ENCODE results near the gene ADD1.

Gene ADD1

DNA sequence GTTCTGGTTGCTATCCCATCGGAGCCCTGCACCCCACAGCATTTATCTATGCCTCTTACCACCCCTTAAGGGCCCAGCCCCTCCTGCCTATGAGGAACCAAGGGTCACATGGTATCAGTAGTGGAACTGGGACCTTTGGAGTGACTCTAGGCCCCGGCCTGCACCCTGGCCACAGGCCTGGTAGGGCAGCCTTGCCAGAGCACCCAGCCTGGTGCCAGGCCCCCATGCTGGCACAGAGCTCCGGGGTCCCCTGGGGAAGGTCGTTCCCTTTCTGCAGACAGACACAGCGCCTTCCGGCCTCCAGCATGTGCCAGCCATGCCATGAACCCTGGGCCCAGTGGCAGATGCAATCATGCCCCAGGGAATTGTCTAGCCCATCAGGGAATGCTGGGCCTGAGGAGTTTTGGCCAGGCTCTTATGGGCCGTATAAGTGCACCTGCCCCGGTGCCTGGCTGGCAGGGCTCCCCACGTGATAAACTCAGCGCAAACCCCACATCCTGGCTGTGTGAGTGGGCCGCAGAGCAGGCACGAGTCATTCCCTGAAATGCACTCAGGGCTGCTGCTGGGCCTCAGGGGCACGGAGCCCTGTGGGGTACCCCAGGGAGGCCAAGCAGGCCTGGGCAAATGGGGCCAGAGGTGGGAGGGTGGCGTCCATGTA lies 19.8 kb upstream of the ADD1 start:
- DNase-seq: no peak

DNA sequence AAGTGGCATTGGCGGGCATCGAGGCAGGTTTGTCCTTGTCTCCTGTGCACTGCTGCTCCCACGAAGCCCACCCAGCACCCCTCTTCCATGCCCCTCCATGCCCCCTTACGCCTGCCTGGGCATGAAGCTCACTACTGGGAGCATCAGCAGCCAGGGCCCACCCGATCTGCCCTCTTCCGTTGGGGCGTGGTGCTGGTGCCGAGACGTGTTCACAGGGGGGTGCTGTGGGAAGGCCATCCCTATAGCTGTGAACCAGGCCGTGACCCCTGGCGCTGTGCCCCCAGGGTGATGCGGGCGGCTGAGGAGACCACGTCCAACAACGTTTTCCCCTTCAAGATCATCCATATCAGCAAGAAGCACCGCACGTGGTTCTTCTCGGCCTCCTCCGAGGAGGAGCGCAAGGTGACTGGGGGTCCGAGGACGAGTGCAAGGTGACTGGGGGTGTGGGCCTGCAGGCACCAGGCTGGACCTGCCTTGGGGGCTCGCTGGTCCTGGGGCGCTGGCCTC lies 19.3 kb upstream of the ADD1 start:
- DNase-seq: no peak

DNA sequence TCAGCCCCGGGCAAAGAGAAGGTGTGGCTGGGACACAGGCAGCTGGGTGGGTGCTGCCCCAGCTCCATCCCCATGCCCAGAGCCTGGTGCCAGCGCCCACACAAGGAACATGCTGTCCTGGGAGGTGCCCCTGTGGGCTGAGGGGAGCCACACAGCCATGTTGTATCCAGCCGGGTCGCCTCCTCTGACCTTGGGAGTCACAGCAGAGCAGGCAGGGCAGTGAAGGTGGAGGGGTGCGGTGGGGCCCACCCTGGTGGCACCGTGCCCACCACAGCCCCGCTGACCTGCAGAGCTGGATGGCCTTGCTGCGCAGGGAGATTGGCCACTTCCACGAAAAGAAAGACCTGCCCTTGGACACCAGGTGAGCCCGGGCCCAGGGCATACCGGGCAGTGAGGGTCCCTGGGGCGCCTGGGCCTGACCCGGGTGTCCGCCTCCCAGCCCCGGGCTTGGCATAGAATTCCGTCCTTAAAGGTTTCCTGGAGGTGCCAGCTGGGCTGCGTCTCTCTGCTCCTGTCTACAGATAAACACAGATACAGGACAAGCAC lies 18.7 kb upstream of the ADD1 start:
- DNase-seq: no peak

DNA sequence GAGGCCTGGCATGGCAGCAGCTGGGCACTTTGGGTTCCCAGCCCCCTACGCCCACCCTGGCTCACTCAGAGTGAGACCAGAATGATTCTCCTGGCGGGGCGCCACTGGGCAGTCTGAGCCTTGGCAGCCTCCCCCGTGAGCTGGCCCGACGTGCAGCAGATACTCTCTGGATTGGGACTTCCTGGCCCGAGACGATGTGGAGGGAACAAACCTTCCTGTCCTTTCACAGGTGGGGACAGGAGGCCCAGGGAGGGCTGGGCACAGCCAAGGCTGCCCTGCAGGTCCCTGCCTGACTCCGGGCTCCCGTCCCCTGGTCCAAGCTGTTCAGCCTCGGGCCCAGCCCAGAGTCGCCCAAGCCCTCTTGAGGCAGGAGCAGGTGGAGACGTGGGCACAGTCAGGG lies 17.9 kb upstream of the ADD1 start:
- DNase-seq: no peak

DNA sequence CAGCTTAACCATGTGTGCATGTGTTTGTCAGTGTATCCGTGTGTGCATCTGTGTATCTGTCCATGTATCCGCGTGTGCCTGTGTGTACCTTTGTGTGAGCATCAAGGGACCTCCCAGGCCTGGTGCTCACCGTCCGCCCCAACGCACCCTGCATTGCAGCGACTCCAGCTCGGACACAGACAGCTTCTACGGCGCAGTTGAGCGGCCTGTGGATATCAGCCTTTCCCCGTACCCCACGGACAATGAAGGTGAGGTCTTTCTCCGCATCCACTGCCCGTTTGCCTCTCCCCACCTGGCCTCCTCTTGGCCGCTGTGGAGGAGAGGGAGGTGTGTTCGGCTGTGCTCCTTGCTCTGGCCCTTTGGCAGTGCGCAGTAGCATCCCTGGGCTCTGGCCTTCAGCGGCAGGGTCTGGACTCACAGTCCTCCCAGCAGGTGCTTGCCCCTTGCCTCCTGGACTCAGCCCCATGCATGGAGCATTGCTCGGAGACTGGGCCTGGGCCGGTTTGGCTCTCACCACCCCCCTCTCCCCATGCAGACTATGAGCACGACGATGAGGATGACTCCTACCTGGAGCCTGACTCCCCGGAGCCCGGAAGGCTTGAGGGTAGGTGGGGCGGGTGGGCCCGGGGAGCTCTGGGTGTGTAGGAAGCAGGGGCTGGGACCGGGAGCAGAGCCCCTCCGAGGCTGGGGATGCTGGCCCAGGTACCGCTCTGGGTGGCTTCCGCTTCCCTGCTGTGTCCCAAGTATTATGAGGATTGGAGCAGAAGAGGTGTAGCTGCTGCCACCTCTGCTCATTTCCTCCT lies 16.4 kb upstream of the ADD1 start:
- DNase-seq: no peak

DNA sequence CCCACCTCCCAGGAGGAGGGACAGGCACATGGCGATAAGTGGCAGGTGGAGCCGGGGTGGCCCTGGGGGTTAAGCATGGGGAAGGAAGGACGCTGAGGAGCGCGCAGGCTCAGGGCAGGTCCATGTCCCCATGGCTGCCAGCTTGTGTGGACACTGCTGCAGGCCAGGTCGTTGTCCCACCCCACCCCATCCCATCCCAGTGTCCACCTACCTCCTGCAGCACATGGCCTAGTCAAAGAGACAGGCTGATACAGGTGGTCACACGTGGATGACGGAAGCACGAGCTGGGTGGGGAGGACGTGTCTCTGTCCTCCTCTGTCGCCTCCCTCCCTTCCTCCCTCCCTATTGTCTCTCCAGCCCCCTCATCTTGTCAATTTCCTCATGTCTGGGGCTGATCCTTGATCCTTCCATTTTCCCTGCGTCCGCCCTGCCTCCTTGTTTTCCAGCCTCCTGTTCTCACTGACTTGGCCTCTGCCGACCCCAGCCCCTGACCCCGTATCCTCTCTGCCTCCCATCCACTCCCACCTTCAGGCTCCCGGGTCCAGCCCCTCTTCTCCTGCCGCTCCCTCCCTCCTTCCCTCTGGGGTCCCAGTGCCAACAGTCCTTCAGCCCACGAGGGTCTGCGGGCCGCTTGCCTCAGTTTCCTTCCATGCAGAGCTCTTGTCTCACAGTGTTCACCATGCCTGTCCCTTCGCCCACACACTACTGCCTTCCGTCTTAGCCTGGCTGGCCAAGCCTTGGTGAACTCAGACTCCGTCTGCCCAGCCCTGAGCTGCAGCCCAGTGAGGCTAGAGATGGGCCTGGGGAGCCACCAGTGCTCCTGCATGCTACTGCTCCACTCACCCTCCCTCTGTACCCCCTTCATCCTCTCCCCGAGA lies 15.5 kb upstream of the ADD1 start:
- no peak for DNase-seq

DNA sequence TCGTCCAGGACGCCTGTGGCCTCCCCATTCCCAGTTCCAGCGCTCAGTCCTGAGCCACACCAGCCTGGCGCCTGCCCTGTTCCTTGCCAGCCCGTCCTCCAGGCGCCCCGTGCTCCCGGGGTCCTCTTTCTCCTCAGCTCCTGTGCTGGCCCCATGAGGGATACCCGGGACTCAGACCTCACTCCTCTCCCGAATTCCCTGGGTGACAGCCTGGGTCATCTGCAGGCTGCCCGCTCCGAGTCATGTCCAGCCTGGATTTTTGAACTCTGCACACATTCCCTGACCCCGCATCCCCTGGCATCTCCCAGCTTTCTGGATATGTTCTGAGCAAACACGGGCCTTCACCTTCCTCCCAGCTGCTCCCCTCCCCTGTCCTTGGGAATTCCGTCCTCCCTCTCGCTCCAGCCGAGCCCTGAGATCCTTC lies 14.9 kb upstream of the ADD1 start:
- DNase-seq: no peak

DNA sequence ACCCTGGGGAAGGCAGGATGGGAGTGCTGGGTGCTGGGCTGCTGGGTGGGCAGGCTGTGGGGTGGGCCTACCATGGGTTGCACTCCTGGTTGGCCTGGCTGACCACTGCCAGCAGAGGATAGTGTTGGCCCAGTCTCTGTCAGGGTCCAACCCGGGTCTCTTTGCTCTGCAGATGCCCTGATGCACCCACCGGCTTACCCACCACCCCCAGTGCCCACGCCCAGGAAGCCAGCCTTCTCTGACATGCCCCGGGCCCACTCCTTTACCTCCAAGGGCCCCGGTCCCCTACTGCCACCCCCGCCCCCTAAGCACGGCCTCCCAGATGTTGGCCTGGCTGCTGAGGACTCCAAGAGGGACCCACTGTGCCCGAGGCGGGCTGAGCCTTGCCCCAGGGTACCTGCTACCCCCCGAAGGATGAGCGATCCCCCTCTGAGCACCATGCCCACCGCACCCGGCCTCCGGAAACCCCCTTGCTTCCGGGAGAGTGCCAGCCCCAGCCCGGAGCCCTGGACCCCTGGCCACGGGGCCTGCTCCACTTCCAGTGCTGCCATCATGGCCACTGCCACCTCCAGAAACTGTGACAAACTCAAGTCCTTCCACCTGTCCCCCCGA lies 14.2 kb upstream of the ADD1 start:
- no peak for DNase-seq

DNA sequence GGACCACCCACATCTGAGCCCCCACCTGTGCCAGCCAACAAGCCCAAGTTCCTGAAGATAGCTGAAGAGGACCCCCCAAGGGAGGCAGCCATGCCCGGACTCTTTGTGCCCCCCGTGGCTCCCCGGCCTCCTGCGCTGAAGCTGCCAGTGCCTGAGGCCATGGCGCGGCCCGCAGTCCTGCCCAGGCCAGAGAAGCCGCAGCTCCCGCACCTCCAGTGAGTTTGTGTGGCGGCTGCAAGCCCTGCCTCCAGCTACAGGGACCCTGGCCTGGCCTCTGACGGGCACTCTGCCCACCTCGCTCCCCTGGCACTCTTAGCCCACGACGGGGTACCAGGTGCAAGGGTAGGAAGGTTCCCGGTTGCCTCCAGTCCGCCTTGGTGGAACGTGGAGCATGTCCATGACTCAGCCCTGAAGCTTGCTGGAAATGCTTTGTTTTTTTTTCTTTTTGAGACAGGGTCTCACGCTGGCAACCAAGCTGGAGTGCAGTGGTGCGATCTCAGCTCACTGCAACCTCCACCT lies 13.7 kb upstream of the ADD1 start:
- DNase-seq: no peak

DNA sequence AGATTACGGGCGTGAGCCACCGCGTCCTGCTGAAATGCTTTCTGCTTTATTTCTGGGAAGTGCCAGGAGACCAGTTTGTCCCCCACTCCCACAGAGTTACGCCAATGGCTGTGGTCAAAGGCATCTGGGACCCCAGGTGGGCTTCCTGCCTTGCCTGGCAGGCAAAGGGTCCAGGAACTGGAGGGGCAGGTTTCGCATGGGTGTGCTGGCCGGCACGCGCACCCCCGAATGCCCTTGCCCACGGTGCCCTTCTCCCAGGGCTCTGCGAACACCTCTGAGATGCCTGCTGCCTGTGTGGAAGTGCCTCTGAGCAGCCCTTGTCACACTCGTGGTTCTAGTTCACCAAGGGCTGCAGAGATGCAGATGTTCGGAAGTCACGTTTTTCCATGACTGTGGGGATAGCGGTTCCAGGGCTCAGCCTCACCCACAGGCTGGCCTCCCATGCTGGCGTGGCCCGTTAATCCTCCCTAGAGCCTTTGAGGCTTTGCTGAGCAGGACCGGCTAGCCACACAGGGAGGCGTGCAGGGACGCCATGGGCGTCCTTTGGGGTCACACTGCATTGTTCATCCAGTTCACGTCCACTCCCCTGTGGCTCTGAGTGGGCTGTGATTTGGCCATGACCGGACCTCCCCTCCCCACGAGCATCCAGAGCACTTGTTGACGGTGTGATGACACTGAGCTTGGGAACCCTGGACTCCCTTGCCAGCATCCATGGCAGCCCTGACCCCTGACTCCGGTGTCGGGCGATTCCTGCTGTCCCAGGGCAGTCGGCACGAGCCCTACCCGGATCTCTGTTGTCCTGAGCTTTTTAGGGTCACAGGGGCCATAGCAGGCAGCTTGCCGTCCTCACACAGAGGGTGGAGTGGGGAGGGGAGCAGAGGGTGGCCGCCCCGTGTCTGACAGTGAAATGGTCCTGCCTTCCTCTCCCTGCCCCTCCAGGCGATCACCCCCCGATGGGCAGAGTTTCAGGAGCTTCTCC lies 12.7 kb upstream of the ADD1 start:
- DNase-seq: no peak

DNA sequence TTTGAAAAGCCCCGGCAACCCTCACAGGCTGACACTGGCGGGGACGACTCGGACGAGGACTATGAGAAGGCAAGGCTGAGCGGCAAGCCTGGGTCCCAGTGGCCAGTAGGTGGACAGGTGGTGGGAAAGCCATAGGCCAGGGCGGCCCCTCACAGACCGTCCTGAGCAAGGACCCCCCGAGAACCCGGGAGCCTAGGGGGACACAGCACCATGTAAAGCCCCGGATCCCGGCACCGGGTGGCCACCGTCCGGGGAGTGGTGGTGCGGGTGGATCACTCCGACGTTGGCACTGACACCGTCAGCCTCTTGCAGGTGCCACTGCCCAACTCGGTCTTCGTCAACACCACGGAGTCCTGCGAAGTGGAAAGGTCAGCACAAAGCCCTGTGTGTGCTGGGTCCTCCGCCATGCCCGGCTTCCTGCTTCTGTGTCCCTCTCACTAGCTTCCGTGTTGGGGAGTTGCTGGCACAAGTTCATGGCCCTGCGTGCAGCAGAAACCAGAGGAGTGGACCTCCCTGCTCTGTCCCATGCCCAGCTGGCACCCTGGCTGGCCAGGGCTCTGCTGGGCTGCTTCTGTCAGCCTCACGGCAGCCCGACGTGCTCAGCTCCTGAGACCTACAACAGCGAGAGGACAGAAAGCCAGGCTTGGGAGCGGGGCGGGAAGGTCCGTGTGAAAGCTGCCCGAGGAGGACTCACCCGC lies 11.9 kb upstream of the ADD1 start:
- no peak for DNase-seq

DNA sequence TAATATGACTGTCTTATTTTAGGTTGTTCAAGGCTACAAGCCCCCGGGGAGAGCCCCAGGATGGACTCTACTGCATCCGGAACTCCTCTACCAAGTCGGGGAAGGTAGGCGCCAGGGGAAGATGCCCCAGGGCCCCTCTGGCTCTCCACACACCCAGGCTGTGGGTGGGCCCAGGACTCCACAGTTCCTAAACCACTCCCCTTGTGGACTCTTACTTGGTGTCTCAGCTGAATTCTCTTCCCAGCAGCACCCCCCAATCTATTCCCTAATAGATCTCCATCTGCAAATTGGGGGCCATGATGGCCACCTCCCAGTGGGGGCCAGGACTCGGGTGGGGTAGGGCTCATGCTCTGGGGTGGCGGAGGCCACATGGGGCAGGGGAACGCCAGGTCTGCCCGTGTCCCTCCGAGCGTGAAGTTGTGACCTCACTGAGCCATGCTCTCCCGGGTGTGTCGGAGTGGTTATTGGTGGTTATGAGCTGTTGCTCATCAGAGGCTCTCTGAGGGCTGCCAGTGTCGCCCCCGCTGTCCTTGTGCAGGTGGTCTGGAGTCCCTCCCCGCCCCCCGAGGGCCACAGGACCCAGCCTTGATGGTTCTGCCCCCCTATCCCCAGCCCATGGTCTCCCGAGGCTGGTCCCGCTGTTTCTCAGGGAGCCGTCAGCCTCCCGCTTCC lies 11.2 kb upstream of the ADD1 start:
- no peak for DNase-seq

DNA sequence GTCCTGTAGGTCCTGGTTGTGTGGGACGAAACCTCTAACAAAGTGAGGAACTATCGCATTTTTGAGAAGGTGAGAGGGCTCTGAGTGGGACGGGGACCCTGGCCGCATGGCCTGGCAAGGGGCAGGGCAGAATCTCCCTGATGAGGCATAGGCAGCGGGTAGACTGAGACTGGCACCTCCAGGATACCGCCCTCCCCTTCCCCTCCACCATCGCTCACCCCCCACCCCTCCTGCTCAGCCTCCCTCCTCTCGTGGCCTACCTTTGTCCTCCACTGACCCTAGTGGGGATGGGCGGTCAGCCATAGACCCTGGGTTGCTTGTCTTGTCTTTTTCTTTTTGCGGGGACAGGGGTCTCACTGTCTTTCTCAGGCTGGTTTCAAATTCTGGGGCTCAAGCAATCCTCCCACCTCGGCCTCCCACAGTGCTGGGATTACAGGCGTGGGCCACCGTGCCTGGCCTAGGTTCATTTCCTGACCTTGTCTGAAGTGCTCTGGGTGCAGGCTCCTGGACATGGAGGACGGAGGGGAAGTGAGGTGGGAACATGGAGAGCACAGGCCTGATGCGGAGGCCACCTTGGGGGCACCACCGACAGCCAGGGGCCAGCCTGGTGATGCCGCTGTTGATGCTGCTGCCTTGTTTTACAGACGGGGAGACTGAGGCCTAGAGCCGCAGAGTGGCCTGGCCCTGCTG lies 10.5 kb upstream of the ADD1 start:
- no peak for DNase-seq

DNA sequence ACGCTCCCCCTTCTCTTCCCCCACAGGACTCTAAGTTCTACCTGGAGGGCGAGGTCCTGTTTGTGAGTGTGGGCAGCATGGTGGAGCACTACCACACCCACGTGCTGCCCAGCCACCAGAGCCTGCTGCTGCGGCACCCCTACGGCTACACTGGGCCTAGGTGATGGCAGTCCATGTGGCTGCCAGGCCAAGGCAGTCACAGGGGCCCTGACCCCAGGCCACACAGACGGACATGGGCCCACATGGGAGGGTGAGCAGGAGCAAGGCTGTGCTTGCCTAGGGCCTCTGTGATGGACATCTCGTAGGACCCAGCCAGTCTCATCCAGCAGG lies 10.0 kb upstream of the ADD1 start:
- DNase-seq: no peak

DNA sequence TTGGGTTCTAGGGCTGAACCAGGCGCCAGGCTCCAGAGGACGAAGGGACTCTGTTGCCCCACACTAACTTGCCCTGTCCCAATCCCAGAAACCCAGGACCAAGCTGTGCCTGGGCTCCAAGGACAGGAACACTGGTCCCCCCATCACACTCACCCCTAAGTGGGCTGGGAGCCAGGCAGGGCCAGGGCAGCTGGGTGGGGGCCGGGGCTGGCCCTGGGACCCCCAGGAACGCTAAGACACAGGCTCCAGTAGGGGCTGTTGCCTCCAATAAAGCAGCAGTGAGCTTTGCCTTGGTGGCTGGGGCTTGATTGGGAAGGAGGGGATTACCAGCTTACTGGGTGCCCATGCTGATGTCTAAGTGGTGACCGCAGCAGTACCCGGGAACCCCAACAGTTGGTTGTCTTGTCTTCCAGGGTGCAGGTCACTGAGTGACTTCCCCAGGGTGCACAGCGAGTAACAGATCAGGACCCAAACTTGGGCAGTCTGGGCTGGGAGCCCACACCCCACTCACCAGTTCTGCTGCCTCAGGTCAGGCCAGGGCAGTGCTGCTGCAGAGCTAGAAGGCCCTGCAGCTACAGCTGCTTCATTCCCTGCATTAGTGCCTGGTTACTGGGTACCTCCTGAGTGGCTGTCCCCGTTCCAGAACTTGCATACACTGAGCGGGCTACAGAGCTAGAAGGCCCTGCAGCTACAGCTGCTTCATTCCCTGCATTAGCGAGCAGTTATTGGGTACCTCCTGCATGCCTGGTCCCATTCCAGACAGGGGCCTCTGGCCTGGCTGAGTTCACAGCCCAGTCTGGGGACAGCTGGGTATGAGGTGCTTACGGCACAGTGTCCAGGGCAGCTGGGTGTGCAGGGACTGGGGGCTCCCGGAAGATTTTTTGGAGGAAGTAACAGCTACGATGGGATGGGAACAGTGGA lies 9.4 kb upstream of the ADD1 start:
- no peak for DNase-seq

DNA sequence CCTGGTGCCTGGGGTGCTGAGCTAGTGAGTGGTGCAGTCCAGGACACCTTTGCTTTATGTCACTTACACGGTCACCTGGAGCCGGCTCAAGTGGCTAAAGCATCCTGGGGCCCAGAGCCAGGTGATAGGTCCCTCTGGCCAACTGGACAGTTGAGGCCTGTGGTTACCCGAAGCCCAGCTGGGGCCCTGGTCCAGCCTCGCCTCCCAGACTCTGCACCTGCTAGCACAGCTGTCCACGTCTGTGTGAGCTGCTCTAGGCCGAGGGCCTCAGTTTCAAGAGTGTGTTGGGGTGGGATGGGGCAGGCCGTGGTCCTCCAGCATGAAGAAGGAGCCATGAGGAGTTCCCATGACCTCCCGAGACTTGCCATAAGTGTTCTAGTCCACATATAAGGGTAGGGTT lies 7.7 kb upstream of the ADD1 start:
- DNase-seq: no peak

DNA sequence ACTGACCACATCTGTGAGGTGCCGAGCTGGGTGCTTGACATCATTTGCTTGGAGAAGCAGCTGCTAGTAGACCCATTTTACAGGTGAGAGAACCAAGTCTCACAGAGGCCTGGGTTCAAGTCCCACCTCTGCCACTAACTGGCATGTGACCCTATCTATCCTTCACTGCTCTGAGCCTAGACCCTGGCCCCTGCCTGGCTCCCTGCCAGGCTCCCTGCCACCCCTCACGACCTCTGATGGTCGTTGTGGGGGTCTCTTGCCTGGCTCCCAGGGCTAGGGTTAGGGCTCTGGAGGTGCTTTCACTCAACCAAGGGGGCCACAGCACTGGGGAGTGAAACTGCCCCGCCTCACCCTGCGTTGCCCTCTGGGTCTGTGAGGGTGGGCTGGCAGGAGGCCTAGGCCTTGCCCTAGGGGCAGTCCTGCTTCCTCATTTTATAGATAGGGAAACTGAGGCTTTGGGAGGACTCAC lies 7.2 kb upstream of the ADD1 start:
- DNase-seq: no peak
